ENCODE measurements around the gene BLOC1S1. TPM values are rescaled to one million over a fixed set of nuclear protein-coding genes. Genes with fewer than 3 reads are reported as not detected.
A peak's percentile ranks its signal among the peaks of the same experiment; 100 is the strongest.

BLOC1S1 gene
- polyA plus RNA-seq, 4 donors: 177 to 688 (median 434) TPM

DNA sequence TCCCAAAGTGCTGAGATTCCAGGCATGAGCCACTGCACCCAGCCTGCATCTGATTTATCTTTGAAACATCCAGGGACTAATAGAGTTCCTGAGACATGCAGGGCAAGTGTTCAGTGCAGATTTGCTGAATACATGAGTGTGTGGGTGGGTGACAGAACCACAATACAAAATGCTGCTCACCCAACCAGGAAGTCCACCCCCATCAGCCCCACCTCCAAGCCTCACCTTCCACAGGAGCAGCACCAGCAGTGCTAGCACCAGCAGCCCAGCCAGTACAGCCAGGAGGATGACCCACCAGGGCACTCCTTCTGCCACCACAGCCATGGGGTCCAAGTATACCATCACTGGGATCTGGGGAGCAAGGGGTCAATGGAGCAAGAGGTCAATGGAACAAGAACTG is 28.1 kb upstream of the BLOC1S1 start:
- Histone ChIP-seq H3K4me3 (ENCODE audit: low read depth in 1 of 3, low read length in 3 of 3) (no peak overlapping the region), H3K27ac (ENCODE audit: low read depth in 1 of 3, low read length in 2 of 3) (no peak overlapping the region), H3K36me3 (ENCODE audit: control insufficient read depth in 3 of 3, insufficient read depth in 2 of 3, low read depth in 1 of 3, low read length in 3 of 3) (peaks cover 0 to 46% (median 0%) of the 10 kb centered on the region in 3 donors), H3K4me1 (ENCODE audit: control insufficient read depth in 3 of 3, insufficient read depth in 2 of 3, low read depth in 1 of 3, low read length in 2 of 3) (peaks cover 0 to 9% (median 0%) of the 10 kb centered on the region in 3 donors), H3K9me3 (ENCODE audit: control insufficient read depth in 2 of 2, insufficient read depth in 1 of 2, low read depth in 1 of 2, low read length in 1 of 2) (no peaks in the 10 kb centered on the region), H3K27me3 (ENCODE audit: control insufficient read depth in 3 of 3, insufficient read depth in 3 of 3, low read length in 3 of 3) (no peaks in the 10 kb centered on the region)
- no peak for FAIRE-seq
- DNase-seq: no peak

- FAIRE-seq (no peak), DNase-seq (no peak)
- WGBS, 3 donors: 89 to 91% (median 90%) methylated on average over 15 to 16 of the region's 16 CpGs
Observed at GRCh38 chr12:55688716-55689655, 26.9 kb upstream of the BLOC1S1 start.

DNA sequence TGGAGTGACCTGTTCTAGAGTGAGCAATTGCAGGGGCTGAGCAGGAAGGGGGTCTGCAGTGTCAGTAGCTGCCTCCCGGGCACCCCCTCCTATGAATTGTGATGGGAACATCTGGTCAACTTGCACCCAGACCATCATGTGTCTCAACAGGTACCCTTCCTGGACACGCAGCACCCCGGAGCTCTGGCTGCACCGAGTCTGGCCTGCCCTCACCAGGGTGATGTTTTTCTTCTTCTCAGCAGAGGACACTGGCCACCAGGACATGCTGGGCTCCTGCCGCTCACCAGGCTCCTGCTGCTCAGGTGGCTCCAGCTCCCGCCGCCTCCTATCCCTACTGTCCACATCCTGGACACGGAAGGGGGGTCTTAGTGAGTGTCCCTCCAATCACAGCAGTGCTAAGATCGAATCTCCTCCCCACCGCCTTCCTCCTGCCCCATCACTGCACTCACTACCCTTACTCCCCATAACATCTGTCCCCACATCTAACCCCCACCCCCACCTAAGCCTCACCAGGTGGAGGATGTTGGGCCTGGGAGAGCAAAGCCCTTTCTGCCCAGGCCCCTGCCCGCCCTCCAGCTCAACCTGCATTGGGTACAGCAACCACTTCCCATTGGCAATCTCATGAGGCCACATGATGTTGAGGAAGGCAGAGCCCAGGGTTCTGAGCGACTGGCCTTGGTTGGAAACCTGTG is 23.1 kb upstream of the BLOC1S1 start:
- Histone ChIP-seq H3K27ac (ENCODE audit: low read depth in 1 of 3, low read length in 2 of 3) (no peak overlapping the region), H3K27me3 (ENCODE audit: control insufficient read depth in 3 of 3, insufficient read depth in 3 of 3, low read length in 3 of 3) (no peaks in the 10 kb centered on the region), H3K9me3 (ENCODE audit: control insufficient read depth in 2 of 2, insufficient read depth in 1 of 2, low read depth in 1 of 2, low read length in 1 of 2) (no peaks in the 10 kb centered on the region), H3K4me3 (ENCODE audit: low read depth in 1 of 3, low read length in 3 of 3) (no peak overlapping the region), H3K4me1 (ENCODE audit: control insufficient read depth in 3 of 3, insufficient read depth in 2 of 3, low read depth in 1 of 3, low read length in 2 of 3) (peaks cover 0 to 22% (median 0%) of the 10 kb centered on the region in 3 donors), H3K36me3 (ENCODE audit: control insufficient read depth in 3 of 3, insufficient read depth in 2 of 3, low read depth in 1 of 3, low read length in 3 of 3) (peaks cover 0 to 35% (median 0%) of the 10 kb centered on the region in 3 donors)
- DNase-seq: no peak
- 86 to 94% (median 94%) methylated on average over 12 of the region's 12 CpGs for WGBS, 3 donors
- FAIRE-seq: no peak

More at GRCh38 chr12:55688716-55689655, 26.9 kb upstream of the BLOC1S1 start:
- H3K27ac ChIP-seq (ENCODE audit: low read depth in 1 of 3, low read length in 2 of 3): no peak overlapping the region
- H3K9me3 ChIP-seq (ENCODE audit: control insufficient read depth in 2 of 2, insufficient read depth in 1 of 2, low read depth in 1 of 2, low read length in 1 of 2): no peaks in the 10 kb centered on the region
- no peak overlapping the region for H3K4me3 ChIP-seq (ENCODE audit: low read depth in 1 of 3, low read length in 3 of 3)
- H3K27me3 ChIP-seq (ENCODE audit: control insufficient read depth in 3 of 3, insufficient read depth in 3 of 3, low read length in 3 of 3): no peaks in the 10 kb centered on the region
- H3K36me3 ChIP-seq (ENCODE audit: control insufficient read depth in 3 of 3, insufficient read depth in 2 of 3, low read depth in 1 of 3, low read length in 3 of 3): peaks cover 0 to 53% (median 0%) of the 10 kb centered on the region in 3 donors
- peaks cover 0 to 4% (median 0%) of the 10 kb centered on the region in 3 donors for H3K4me1 ChIP-seq (ENCODE audit: control insufficient read depth in 3 of 3, insufficient read depth in 2 of 3, low read depth in 1 of 3, low read length in 2 of 3)

DNA sequence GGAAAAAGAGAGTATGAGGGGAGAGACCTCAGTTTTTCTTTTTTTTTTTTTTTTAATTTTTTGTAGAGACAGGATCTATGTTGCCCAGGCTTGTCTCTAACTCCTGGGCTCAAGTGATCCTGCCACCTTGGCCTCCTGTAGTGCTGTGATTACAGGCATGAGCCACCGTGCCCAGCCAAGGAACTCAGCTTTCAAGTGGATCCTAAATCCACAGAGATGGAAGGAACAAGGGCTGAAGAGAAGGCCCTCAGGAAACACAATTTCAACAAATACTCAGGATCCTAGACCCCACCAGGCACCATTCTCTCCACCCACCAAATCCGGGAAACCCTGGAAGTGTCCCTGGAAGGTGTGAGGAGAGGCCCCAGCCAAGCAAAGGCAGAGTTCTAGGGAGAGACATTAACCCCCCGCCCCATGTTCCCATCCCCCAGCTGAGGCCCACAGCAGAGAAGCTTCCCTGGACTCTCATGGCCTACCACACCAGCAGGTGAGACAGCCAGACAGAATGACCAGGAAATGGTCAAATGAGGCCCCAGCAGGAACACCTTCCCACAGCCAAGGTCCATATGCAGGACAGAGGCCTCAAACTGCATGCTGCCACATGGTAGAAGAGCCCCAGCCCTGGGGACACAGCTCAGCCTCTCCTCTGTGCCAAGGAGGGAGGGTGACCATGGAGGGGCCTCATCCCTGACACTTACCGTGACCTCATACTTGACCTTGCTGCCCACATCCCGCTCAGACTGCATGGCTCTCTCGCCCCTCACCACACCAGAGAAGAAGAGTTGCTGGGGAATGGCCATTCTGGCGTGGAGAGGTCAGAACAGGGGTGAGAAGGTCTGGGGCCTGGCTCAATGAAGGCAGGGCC is 22.3 kb upstream of the BLOC1S1 start:
- DNase-seq: no peak
- no peak for FAIRE-seq
- H3K9me3 ChIP-seq (ENCODE audit: control insufficient read depth in 2 of 2, insufficient read depth in 1 of 2, low read depth in 1 of 2, low read length in 1 of 2): no peaks in the 10 kb centered on the region
- WGBS, 3 donors: 92 to 95% (median 93%) methylated on average over 7 of the region's 7 CpGs
- no peak overlapping the region for H3K27ac ChIP-seq (ENCODE audit: low read depth in 1 of 3, low read length in 2 of 3)
- no peaks in the 10 kb centered on the region for H3K27me3 ChIP-seq (ENCODE audit: control insufficient read depth in 3 of 3, insufficient read depth in 3 of 3, low read length in 3 of 3)
- H3K36me3 ChIP-seq (ENCODE audit: control insufficient read depth in 3 of 3, insufficient read depth in 2 of 3, low read depth in 1 of 3, low read length in 3 of 3): peaks cover 0 to 32% (median 0%) of the 10 kb centered on the region in 3 donors
- peaks cover 0 to 22% (median 0%) of the 10 kb centered on the region in 3 donors for H3K4me1 ChIP-seq (ENCODE audit: control insufficient read depth in 3 of 3, insufficient read depth in 2 of 3, low read depth in 1 of 3, low read length in 2 of 3)
- no peak overlapping the region for H3K4me3 ChIP-seq (ENCODE audit: low read depth in 1 of 3, low read length in 3 of 3)

GRCh38 chr12:55694188-55694515 is 21.7 kb upstream of the BLOC1S1 start:
- WGBS, 3 donors: 95 to 98% (median 96%) methylated on average over 7 of the region's 7 CpGs
- H3K27me3 ChIP-seq (ENCODE audit: control insufficient read depth in 3 of 3, insufficient read depth in 3 of 3, low read length in 3 of 3): no peaks in the 10 kb centered on the region
- H3K27ac ChIP-seq (ENCODE audit: low read depth in 1 of 3, low read length in 2 of 3): no peak overlapping the region
- H3K4me1 ChIP-seq (ENCODE audit: control insufficient read depth in 3 of 3, insufficient read depth in 2 of 3, low read depth in 1 of 3, low read length in 2 of 3): peaks cover 0 to 24% (median 1%) of the 10 kb centered on the region in 3 donors
- no peak overlapping the region for H3K4me3 ChIP-seq (ENCODE audit: low read depth in 1 of 3, low read length in 3 of 3)
- no peaks in the 10 kb centered on the region for H3K9me3 ChIP-seq (ENCODE audit: control insufficient read depth in 2 of 2, insufficient read depth in 1 of 2, low read depth in 1 of 2, low read length in 1 of 2)
- no peak for FAIRE-seq
- H3K36me3 ChIP-seq (ENCODE audit: control insufficient read depth in 3 of 3, insufficient read depth in 2 of 3, low read depth in 1 of 3, low read length in 3 of 3): peaks cover 0 to 28% (median 0%) of the 10 kb centered on the region in 3 donors
- DNase-seq: no peak

DNA sequence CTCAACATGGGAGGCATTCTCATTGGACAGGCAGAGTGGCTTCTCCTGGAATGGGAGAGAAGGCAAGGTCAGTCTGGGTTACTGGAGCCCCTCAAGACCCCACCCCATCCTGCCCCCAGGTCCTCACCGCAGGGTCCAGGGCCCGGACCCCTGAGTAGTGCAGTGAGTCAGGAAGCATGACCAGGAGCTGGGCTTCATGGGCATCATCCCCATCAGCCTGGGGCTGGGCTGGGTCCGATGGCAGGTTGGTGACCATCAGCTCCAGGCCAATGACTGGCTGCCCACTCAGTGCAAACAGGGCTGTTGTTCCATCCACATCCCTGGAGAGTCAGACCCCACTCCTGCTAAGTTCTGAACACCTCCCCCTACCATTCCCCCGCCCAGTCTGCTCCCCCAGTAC is 21.2 kb upstream of the BLOC1S1 start:
- 93 to 100% (median 98%) methylated on average over 4 of the region's 4 CpGs for WGBS, 3 donors
- H3K4me3 ChIP-seq (ENCODE audit: low read depth in 1 of 3, low read length in 3 of 3): no peak overlapping the region
- DNase-seq (no peak), FAIRE-seq (no peak)
- no peaks in the 10 kb centered on the region for H3K27me3 ChIP-seq (ENCODE audit: control insufficient read depth in 3 of 3, insufficient read depth in 3 of 3, low read length in 3 of 3)
- H3K4me1 ChIP-seq (ENCODE audit: control insufficient read depth in 3 of 3, insufficient read depth in 2 of 3, low read depth in 1 of 3, low read length in 2 of 3): peaks cover 0 to 29% (median 3%) of the 10 kb centered on the region in 3 donors
- H3K36me3 ChIP-seq (ENCODE audit: control insufficient read depth in 3 of 3, insufficient read depth in 2 of 3, low read depth in 1 of 3, low read length in 3 of 3): peaks cover 0 to 26% (median 0%) of the 10 kb centered on the region in 3 donors
- H3K9me3 ChIP-seq (ENCODE audit: control insufficient read depth in 2 of 2, insufficient read depth in 1 of 2, low read depth in 1 of 2, low read length in 1 of 2): no peaks in the 10 kb centered on the region
- no peak overlapping the region for H3K27ac ChIP-seq (ENCODE audit: low read depth in 1 of 3, low read length in 2 of 3)

DNA sequence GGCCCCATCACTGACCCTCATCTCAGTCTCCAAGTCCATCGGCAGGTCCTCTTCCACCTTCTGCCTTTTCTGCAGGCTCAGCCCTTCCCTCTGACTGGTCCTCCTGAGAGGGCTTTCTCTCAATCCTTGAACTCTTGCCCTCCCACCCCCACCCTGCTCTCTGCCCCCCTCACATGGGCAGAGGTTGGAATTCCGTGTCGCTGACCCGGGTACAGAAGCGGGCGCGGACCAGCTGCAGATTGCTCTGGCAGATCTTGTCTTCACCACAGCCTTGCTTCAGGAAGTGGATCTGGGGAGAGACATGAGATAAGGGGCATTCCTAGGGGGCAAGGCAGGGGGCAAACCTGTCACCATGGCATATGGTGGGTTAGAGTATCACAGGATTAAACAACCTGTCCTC is 20.5 kb upstream of the BLOC1S1 start:
- no peaks in the 10 kb centered on the region for H3K27me3 ChIP-seq (ENCODE audit: control insufficient read depth in 3 of 3, insufficient read depth in 3 of 3, low read length in 3 of 3)
- H3K27ac ChIP-seq (ENCODE audit: low read depth in 1 of 3, low read length in 2 of 3): no peak overlapping the region
- DNase-seq (peak; percentile 26 to 55), FAIRE-seq (no peak)
- H3K4me1 ChIP-seq (ENCODE audit: control insufficient read depth in 3 of 3, insufficient read depth in 2 of 3, low read depth in 1 of 3, low read length in 2 of 3): peaks cover 0 to 35% (median 3%) of the 10 kb centered on the region in 3 donors
- no peaks in the 10 kb centered on the region for H3K9me3 ChIP-seq (ENCODE audit: control insufficient read depth in 2 of 2, insufficient read depth in 1 of 2, low read depth in 1 of 2, low read length in 1 of 2)
- peaks cover 0 to 26% (median 0%) of the 10 kb centered on the region in 3 donors for H3K36me3 ChIP-seq (ENCODE audit: control insufficient read depth in 3 of 3, insufficient read depth in 2 of 3, low read depth in 1 of 3, low read length in 3 of 3)
- 51 to 60% (median 55%) methylated on average over 7 of the region's 7 CpGs for WGBS, 3 donors
- no peak overlapping the region for H3K4me3 ChIP-seq (ENCODE audit: low read depth in 1 of 3, low read length in 3 of 3)

DNA sequence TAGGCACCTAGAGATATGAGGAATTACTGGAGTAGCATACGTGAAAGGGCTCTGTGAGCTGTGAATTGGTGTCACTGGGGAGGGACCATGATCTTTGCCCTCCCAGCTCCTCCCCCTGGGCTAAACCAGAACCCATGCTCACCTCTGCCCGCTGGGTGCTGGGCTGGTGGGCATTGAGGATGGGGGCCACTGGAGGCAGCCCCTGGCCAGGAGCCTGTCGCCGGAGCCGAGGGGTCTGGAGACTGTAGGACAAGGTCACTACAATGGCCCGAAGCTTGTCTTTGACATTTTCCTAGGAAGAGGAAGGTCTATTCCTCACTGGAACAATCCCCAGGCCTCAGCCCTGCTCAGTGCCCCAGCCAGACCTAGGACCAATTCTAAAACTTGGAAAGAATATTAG is 19.7 kb upstream of the BLOC1S1 start:
- Histone ChIP-seq H3K36me3 (ENCODE audit: control insufficient read depth in 3 of 3, insufficient read depth in 2 of 3, low read depth in 1 of 3, low read length in 3 of 3) (peaks cover 0 to 26% (median 0%) of the 10 kb centered on the region in 3 donors), H3K9me3 (ENCODE audit: control insufficient read depth in 2 of 2, insufficient read depth in 1 of 2, low read depth in 1 of 2, low read length in 1 of 2) (no peaks in the 10 kb centered on the region), H3K27ac (ENCODE audit: low read depth in 1 of 3, low read length in 2 of 3) (no peak overlapping the region), H3K4me1 (ENCODE audit: control insufficient read depth in 3 of 3, insufficient read depth in 2 of 3, low read depth in 1 of 3, low read length in 2 of 3) (peaks cover 0 to 35% (median 3%) of the 10 kb centered on the region in 3 donors), H3K27me3 (ENCODE audit: control insufficient read depth in 3 of 3, insufficient read depth in 3 of 3, low read length in 3 of 3) (no peaks in the 10 kb centered on the region), H3K4me3 (ENCODE audit: low read depth in 1 of 3, low read length in 3 of 3) (no peak overlapping the region)
- no peak for DNase-seq
- 74 to 86% (median 74%) methylated on average over 6 of the region's 6 CpGs for WGBS, 3 donors
- FAIRE-seq: no peak
